HepG2 (cell line): ENCODE measurements around the gene ST13. TPM values are rescaled to one million over a fixed set of nuclear protein-coding genes. Genes with fewer than 3 reads are reported as not detected.

ENCODE experiments used
- AKNA ChIP-seq: sonication (generic); formaldehyde crosslinking; IDR thresholded peaks from 2 replicates; pipeline ENCODE4 v1.4.0; 2020; ENCODE audit warnings: missing genetic modification reagents, borderline replicate concordance
- CHCHD3 ChIP-seq: sonication (generic); formaldehyde crosslinking; IDR thresholded peaks from 2 replicates; pipeline ENCODE4 v1.8.0; 2022; ENCODE audit warnings: mild to moderate bottlenecking, missing genetic modification reagents, moderate library complexity
- HOXA7 ChIP-seq: sonication (generic); formaldehyde crosslinking; IDR thresholded peaks from 2 replicates; pipeline ENCODE4 v1.8.1; 2022; ENCODE audit warnings: mild to moderate bottlenecking, missing genetic modification reagents, moderate library complexity
- KLF16 ChIP-seq, 2 experiments: sonication (generic) in 1 of 2; formaldehyde crosslinking in 1 of 2; IDR thresholded peaks; 2 replicates each; pipeline versions ENCODE4 v1.6.1 to v1.8.0; 2016 to 2023; ENCODE audit warnings: missing genetic modification reagents in 2 of 2, missing compliant biosample characterization in 1 of 2
- MIXL1 ChIP-seq: IDR thresholded peaks from 2 replicates; pipeline ENCODE4 v1.6.1; 2016
- NFKBIZ ChIP-seq: IDR thresholded peaks from 2 replicates; pipeline ENCODE4 v1.6.1; 2018; ENCODE audit warnings: missing genetic modification reagents, missing compliant biosample characterization
- RBM39 ChIP-seq: fragments of 200-400 bp; formaldehyde crosslinking; IDR thresholded peaks from one replicate; pipeline ENCODE4 v1.6.1; 2018; ENCODE audit warnings: antibody characterized with exemption, mild to moderate bottlenecking, low read depth, low read length; ENCODE audit not compliant: poor library complexity, severe bottlenecking
- STAT5B ChIP-seq: sonication (generic); formaldehyde crosslinking; IDR thresholded peaks from 2 replicates; pipeline ENCODE4 v1.4.0; 2020; ENCODE audit warnings: missing genetic modification reagents
- YEATS2 ChIP-seq: sonication (generic); formaldehyde crosslinking; IDR thresholded peaks from 2 replicates; pipeline ENCODE4 v1.4.0; 2020; ENCODE audit warnings: missing genetic modification reagents, borderline replicate concordance
- ZNF512 ChIP-seq: sonication (generic); formaldehyde crosslinking; IDR thresholded peaks from 2 replicates; pipeline ENCODE4 v1.4.0; 2020; ENCODE audit warnings: mild to moderate bottlenecking, missing genetic modification reagents
- ZNF891 ChIP-seq: sonication (generic); formaldehyde crosslinking; IDR thresholded peaks from 2 replicates; pipeline ENCODE4 v1.5.0; 2020; ENCODE audit warnings: mild to moderate bottlenecking, missing genetic modification reagents
- polyA plus RNA-seq, 8 experiments: library from polyadenylated mRNA; depleted of rRNA in 3 of 8; stranded (reverse) in 7 of 8; unstranded in 1 of 8; fragments of >200 nt; fragmentation: Illumina TruSeq in 4 of 8; extraction: Trizol in 4 of 8; gene quantifications; 2 replicates each; pipeline versions ENCODE4 v1.2.1 to v1.2.3, GENCODE V29; 2011 to 2016; ENCODE audit warnings: low read depth in 4 of 8, missing spikeins in 1 of 8, mixed read lengths in 1 of 8; ENCODE audit not compliant: insufficient read depth in 1 of 8
- total RNA-seq, 5 experiments: library from RNA; depleted of rRNA; stranded (reverse); fragments of >200 nt; fragmentation: Illumina TruSeq; extraction: Trizol; gene quantifications; 2 replicates each; pipeline ENCODE4 v1.2.3, GENCODE V29; 2016; ENCODE audit warnings: low read depth in 1 of 5
- TF ChIP-seq, protein P1 (sequence below): IDR thresholded peaks from 2 replicates; pipeline ENCODE4 v1.6.1; 2016; ENCODE audit warnings: missing compliant biosample characterization, missing genetic modification reagents, borderline replicate concordance
- TF ChIP-seq, protein P2 (sequence below): IDR thresholded peaks from 2 replicates; pipeline ENCODE4 v1.6.1; 2016
- TF ChIP-seq, protein P3 (sequence below): sonication (generic); formaldehyde crosslinking; IDR thresholded peaks from 2 replicates; pipeline ENCODE4 v1.4.0; 2020; ENCODE audit warnings: missing genetic modification reagents, borderline replicate concordance

ST13 gene
- total and polyA plus RNA-seq, 2 of the 13 experiments (the other 11 are each of a cell fraction or from before 2014, with no cell fraction given), result 110 to 274 TPM

DNA sequence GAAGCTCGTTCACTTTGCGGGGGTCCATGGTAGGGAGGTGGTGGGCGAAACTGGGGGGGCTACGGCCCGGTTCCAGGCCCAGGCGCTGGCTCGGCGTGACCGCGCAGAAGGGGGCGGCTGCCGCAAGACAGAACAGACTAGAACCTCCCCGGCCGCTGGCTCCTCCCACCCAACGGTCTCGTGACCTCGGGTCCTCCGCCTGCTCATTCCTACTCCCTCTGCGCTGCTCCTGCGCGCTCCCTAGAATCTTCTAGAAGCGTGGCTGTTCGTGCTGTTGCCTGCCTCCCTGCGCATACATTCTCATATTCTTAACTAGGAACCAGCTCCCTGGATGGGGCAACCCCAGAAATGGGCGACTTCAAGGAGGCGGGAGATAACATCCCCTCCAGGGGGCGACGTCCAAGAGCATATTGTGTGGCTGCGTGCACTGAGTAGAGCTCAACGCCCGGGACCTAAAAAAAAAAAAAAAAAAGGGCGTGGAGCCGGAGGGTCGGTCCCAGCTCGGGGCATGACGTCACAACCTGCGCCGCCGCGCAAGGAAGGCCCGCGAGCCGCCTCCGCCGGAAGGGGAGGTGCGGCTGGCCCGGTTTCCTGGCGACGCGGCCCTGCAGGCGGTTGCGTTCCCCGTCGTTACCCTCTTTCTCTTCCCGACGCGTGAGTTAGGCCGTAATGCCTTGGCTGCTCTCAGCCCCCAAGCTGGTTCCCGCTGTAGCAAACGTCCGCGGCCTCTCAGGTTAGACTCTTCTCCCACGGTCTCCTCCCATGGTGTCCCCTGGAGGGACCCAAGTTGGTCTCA is at the start of gene ST13, which contains the start of gene XPNPEP3 (continued):
- TF ChIP-seq, protein P1, sequence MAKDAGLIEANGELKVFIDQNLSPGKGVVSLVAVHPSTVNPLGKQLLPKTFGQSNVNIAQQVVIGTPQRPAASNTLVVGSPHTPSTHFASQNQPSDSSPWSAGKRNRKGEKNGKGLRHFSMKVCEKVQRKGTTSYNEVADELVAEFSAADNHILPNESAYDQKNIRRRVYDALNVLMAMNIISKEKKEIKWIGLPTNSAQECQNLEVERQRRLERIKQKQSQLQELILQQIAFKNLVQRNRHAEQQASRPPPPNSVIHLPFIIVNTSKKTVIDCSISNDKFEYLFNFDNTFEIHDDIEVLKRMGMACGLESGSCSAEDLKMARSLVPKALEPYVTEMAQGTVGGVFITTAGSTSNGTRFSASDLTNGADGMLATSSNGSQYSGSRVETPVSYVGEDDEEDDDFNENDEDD, result peak; percentile 70; the same call in 1 of the 2 replicates
- TF ChIP-seq RBM39 (peak; percentile 74), STAT5B (CRISPR knock-in tag) (no peak), HOXA7 (CRISPR knock-in tag) (no peak), YEATS2 (CRISPR knock-in tag) (peak; percentile 97), MIXL1 (CRISPR knock-in tag) (peak; percentile 37; the same call in 1 of the 2 replicates), AKNA (CRISPR knock-in tag) (peak; percentile 39; the same call in 1 of the 2 replicates), ZNF512 (CRISPR knock-in tag) (no peak), CHCHD3 (CRISPR knock-in tag) (no peak), NFKBIZ (CRISPR knock-in tag) (no peak), ZNF891 (CRISPR knock-in tag) (peak; percentile 80), KLF16 (CRISPR knock-in tag; IDR thresholded peaks at IDR 0.05) (peak in 1 of 2 experiments; percentile 97; a peak in 2 of 4 replicates)
- TF ChIP-seq, protein P2, sequence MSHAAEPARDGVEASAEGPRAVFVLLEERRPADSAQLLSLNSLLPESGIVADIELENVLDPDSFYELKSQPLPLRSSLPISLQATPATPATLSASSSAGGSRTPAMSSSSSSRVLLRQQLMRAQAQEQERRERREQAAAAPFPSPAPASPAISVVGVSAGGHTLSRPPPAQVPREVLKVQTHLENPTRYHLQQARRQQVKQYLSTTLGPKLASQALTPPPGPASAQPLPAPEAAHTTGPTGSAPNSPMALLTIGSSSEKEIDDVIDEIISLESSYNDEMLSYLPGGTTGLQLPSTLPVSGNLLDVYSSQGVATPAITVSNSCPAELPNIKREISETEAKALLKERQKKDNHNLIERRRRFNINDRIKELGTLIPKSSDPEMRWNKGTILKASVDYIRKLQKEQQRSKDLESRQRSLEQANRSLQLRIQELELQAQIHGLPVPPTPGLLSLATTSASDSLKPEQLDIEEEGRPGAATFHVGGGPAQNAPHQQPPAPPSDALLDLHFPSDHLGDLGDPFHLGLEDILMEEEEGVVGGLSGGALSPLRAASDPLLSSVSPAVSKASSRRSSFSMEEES (CRISPR knock-in tag), result peak; percentile 97
- TF ChIP-seq, protein P3, sequence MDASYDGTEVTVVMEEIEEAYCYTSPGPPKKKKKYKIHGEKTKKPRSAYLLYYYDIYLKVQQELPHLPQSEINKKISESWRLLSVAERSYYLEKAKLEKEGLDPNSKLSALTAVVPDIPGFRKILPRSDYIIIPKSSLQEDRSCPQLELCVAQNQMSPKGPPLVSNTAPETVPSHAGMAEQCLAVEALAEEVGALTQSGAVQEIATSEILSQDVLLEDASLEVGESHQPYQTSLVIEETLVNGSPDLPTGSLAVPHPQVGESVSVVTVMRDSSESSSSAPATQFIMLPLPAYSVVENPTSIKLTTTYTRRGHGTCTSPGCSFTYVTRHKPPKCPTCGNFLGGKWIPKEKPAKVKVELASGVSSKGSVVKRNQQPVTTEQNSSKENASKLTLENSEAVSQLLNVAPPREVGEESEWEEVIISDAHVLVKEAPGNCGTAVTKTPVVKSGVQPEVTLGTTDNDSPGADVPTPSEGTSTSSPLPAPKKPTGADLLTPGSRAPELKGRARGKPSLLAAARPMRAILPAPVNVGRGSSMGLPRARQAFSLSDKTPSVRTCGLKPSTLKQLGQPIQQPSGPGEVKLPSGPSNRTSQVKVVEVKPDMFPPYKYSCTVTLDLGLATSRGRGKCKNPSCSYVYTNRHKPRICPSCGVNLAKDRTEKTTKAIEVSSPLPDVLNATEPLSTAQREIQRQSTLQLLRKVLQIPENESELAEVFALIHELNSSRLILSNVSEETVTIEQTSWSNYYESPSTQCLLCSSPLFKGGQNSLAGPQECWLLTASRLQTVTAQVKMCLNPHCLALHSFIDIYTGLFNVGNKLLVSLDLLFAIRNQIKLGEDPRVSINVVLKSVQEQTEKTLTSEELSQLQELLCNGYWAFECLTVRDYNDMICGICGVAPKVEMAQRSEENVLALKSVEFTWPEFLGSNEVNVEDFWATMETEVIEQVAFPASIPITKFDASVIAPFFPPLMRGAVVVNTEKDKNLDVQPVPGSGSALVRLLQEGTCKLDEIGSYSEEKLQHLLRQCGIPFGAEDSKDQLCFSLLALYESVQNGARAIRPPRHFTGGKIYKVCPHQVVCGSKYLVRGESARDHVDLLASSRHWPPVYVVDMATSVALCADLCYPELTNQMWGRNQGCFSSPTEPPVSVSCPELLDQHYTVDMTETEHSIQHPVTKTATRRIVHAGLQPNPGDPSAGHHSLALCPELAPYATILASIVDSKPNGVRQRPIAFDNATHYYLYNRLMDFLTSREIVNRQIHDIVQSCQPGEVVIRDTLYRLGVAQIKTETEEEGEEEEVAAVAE (CRISPR knock-in tag), result peak; percentile 47; the same call in 1 of the 2 replicates
